Glutamatergic neuron (in vitro differentiated cells): ENCODE data around the gene ANKRD12. TPM values are rescaled to one million over a fixed set of nuclear protein-coding genes. Genes with fewer than 3 reads are reported as not detected.

ENCODE experiments used
- DNase-seq: peaks from one replicate; pipeline ENCODE4 v3.0.0; 2022
- H3K27ac Mint-ChIP-seq: one replicate; pipeline ENCODE4 v1.8.0; 2020; ENCODE audit warnings: mild to moderate bottlenecking, mixed read lengths, inconsistent platforms; ENCODE audit not compliant: unreplicated experiment
- H3K27me3 Mint-ChIP-seq: one replicate; pipeline ENCODE4 v1.8.0; 2020; ENCODE audit warnings: mild to moderate bottlenecking, moderate library complexity, mixed read lengths, inconsistent platforms; ENCODE audit not compliant: unreplicated experiment
- H3K36me3 Mint-ChIP-seq: one replicate; pipeline ENCODE4 v1.8.0; 2020; ENCODE audit warnings: mild to moderate bottlenecking, mixed read lengths, inconsistent platforms; ENCODE audit not compliant: unreplicated experiment
- H3K4me1 Mint-ChIP-seq: one replicate; pipeline ENCODE4 v1.8.0; 2020; ENCODE audit warnings: mild to moderate bottlenecking, low read depth, mixed read lengths, inconsistent platforms; ENCODE audit not compliant: unreplicated experiment
- H3K4me3 Mint-ChIP-seq: one replicate; pipeline ENCODE4 v1.8.0; 2020; ENCODE audit warnings: mild to moderate bottlenecking, mixed read lengths, inconsistent platforms; ENCODE audit not compliant: unreplicated experiment
- H3K9me3 Mint-ChIP-seq: one replicate; pipeline ENCODE4 v1.8.0; 2020; ENCODE audit warnings: mild to moderate bottlenecking, moderate library complexity, mixed read lengths, inconsistent platforms; ENCODE audit not compliant: unreplicated experiment
- CTCF ChIP-seq: fragments of 200-600 bp; sonication (generic); IDR thresholded peaks from one replicate; pipeline ENCODE4 v1.5.0; 2021; ENCODE audit not compliant: partially characterized antibody, unreplicated experiment
- total RNA-seq: library from RNA; stranded (reverse); fragmentation: NEBNext Ultra II Directional; extraction: Animal tissue kit (Norgen Biotek cat#: 25700); gene quantifications from one replicate; pipeline ENCODE4 v1.2.1, GENCODE V29; 2021; ENCODE audit not compliant: unreplicated experiment

Gene ANKRD12
- total RNA-seq, 1 donor from 2014 or later = 41.6 TPM

- H3K4me1 Mint-ChIP-seq = peaks cover 27% of the 10 kb centered on the region
- H3K36me3 Mint-ChIP-seq = no peaks in the 10 kb centered on the region
- peak overlapping the region; percentile 91 for H3K27ac Mint-ChIP-seq
- H3K27me3 Mint-ChIP-seq = peaks cover 3% of the 10 kb centered on the region
- no peak for TF ChIP-seq CTCF
- H3K4me3 Mint-ChIP-seq = peak overlapping the region; percentile 94
- DNase-seq = peak; percentile 19
- H3K9me3 Mint-ChIP-seq = peaks cover 12% of the 10 kb centered on the region
Measured at GRCh38 chr18:9135081-9135911, 1.3 kb upstream of the ANKRD12 start.

GRCh38 chr18:9135912-9136314, 668 bp upstream of the ANKRD12 start:
- Mint-ChIP-seq H3K4me1 (peaks cover 27% of the 10 kb centered on the region), H3K9me3 (peaks cover 12% of the 10 kb centered on the region), H3K4me3 (peak overlapping the region; percentile 94), H3K36me3 (no peaks in the 10 kb centered on the region), H3K27ac (peak overlapping the region; percentile 91), H3K27me3 (peaks cover 3% of the 10 kb centered on the region)
- no peak for TF ChIP-seq CTCF
- DNase-seq = peak; percentile 29

- no peaks in the 10 kb centered on the region for H3K36me3 Mint-ChIP-seq
- no peak for TF ChIP-seq CTCF
Measured at GRCh38 chr18:9137168-9138066, 836 bp downstream of the ANKRD12 start.

GRCh38 chr18:9139400-9140039, 2.9 kb downstream of the ANKRD12 start:
- Mint-ChIP-seq H3K4me3 (peak overlapping the region; percentile 69), H3K36me3 (no peaks in the 10 kb centered on the region)
- DNase-seq = no peak

More at GRCh38 chr18:9137168-9138066, 836 bp downstream of the ANKRD12 start:
- Mint-ChIP-seq H3K27me3 (peaks cover 3% of the 10 kb centered on the region), H3K4me3 (peak overlapping the region; percentile 63), H3K9me3 (peaks cover 12% of the 10 kb centered on the region), H3K27ac (peak overlapping the region; percentile 20), H3K4me1 (peaks cover 29% of the 10 kb centered on the region)
- peak; percentile 70 for DNase-seq

More at GRCh38 chr18:9139400-9140039, 2.9 kb downstream of the ANKRD12 start:
- Mint-ChIP-seq H3K9me3 (peaks cover 12% of the 10 kb centered on the region), H3K4me1 (peaks cover 21% of the 10 kb centered on the region), H3K27me3 (peaks cover 3% of the 10 kb centered on the region), H3K27ac (no peak overlapping the region)
- TF ChIP-seq CTCF = no peak
